GM23338 (cell line): ENCODE data around the gene UNC13D. TPM values are rescaled to one million over a fixed set of nuclear protein-coding genes. Genes with fewer than 3 reads are reported as not detected.

Experiments
- ATAC-seq: fragments of 200-7000 bp; cut with Tn5 transposase; 3 replicates; pipeline ENCODE4 v1.9.1; 2020
- DNase-seq: peaks from one replicate; pipeline ENCODE4 v3.0.0-alpha.2; 2015; ENCODE audit warnings: low spot score
- H2AFZ ChIP-seq: fragments of 200-600 bp; sonication (generic); 2 replicates; pipeline ENCODE4 v1.8.0; 2016; ENCODE audit warnings: antibody characterized with exemption, mild to moderate bottlenecking, moderate library complexity
- H3F3A ChIP-seq: fragments of 200-600 bp; sonication (generic); replicated peaks from 2 replicates; pipeline ENCODE4 v1.8.0; 2017; ENCODE audit warnings: antibody characterized with exemption, mixed run types, low read depth
- H3K27ac ChIP-seq: fragments of 200-600 bp; sonication (generic); 2 replicates; pipeline ENCODE4 v1.6.1; 2016; ENCODE audit warnings: low read depth
- H3K27me3 ChIP-seq: fragments of 200-600 bp; sonication (generic); 2 replicates; pipeline ENCODE4 v1.8.0; 2016; ENCODE audit warnings: mild to moderate bottlenecking, mixed run types, moderate library complexity; ENCODE audit not compliant: insufficient read depth
- H3K36me3 ChIP-seq: fragments of 200-600 bp; sonication (generic); 2 replicates; pipeline ENCODE4 v1.8.0; 2016; ENCODE audit warnings: mild to moderate bottlenecking; ENCODE audit not compliant: insufficient read depth
- H3K4me1 ChIP-seq: fragments of 200-600 bp; sonication (generic); 2 replicates; pipeline ENCODE4 v1.8.0; 2016; ENCODE audit warnings: mild to moderate bottlenecking, moderate library complexity; ENCODE audit not compliant: insufficient read depth
- H3K4me2 ChIP-seq: fragments of 200-600 bp; sonication (generic); 2 replicates; pipeline ENCODE4 v1.7.1; 2017; ENCODE audit warnings: mixed run types
- H3K4me3 ChIP-seq: fragments of 200-600 bp; sonication (generic); 2 replicates; pipeline ENCODE4 v1.6.1; 2016; ENCODE audit warnings: mixed run types
- H3K79me2 ChIP-seq: fragments of 200-600 bp; sonication (generic); replicated peaks from 2 replicates; pipeline ENCODE4 v1.8.0; 2017; ENCODE audit warnings: mild to moderate bottlenecking; ENCODE audit not compliant: insufficient read depth
- H3K9me2 ChIP-seq: fragments of 200-600 bp; sonication (generic); 2 replicates; pipeline ENCODE4 v1.8.0; 2017; ENCODE audit not compliant: insufficient read depth
- H4K20me1 ChIP-seq: fragments of 200-600 bp; sonication (generic); replicated peaks from 2 replicates; pipeline ENCODE4 v1.8.0; 2017; ENCODE audit warnings: mild to moderate bottlenecking; ENCODE audit not compliant: insufficient read depth
- H3K27ac Mint-ChIP-seq: 2 replicates; pipeline ENCODE4 v1.8.0; 2020; ENCODE audit warnings: inconsistent platforms, mild to moderate bottlenecking, moderate library complexity, mixed read lengths
- H3K27me3 Mint-ChIP-seq: 3 replicates; pipeline ENCODE4 v1.8.0; 2022; ENCODE audit warnings: low read depth, mild to moderate bottlenecking, moderate library complexity, mixed read lengths, inconsistent platforms; ENCODE audit not compliant: insufficient read depth, poor library complexity
- H3K36me3 Mint-ChIP-seq: 3 replicates; pipeline ENCODE4 v1.8.0; 2021; ENCODE audit warnings: low read depth, mild to moderate bottlenecking, inconsistent platforms, moderate library complexity, mixed read lengths
- H3K4me1 Mint-ChIP-seq: 3 replicates; pipeline ENCODE4 v1.8.0; 2020; ENCODE audit warnings: mild to moderate bottlenecking, inconsistent platforms, mixed read lengths
- H3K4me3 Mint-ChIP-seq: 3 replicates; pipeline ENCODE4 v1.8.0; 2021; ENCODE audit warnings: moderate library complexity, mild to moderate bottlenecking, inconsistent platforms, mixed read lengths
- H3K9me3 Mint-ChIP-seq: 3 replicates; pipeline ENCODE4 v1.8.0; 2020; ENCODE audit warnings: moderate library complexity, mild to moderate bottlenecking, inconsistent platforms, mixed read lengths
- CREB1 ChIP-seq: fragments of 250-450 bp; sonication (Bioruptor Pico); IDR thresholded peaks from 2 replicates; pipeline ENCODE4 v1.5.0; 2020; ENCODE audit warnings: low read depth, mild to moderate bottlenecking, moderate library complexity
- CTCF ChIP-seq, 2 experiments: fragments of 200-600 bp in 1 of 2; sonication (generic) in 1 of 2; conservative IDR thresholded peaks; 2 replicates each; pipeline versions ENCODE4 v1.5.1 to v1.6.1; 2016 to 2017; ENCODE audit warnings: antibody characterized with exemption in 2 of 2, low read depth in 2 of 2, mild to moderate bottlenecking in 2 of 2, moderate library complexity in 1 of 2
- ETS1 ChIP-seq: IDR thresholded peaks from 2 replicates; pipeline ENCODE4 v1.6.1; 2016; ENCODE audit warnings: antibody characterized with exemption
- EZH2phosphoT487 ChIP-seq: fragments of 200-600 bp; sonication (generic); IDR thresholded peaks from one replicate; pipeline ENCODE4 v1.8.1; 2018; ENCODE audit warnings: antibody characterized with exemption; ENCODE audit not compliant: unreplicated experiment
- NANOG ChIP-seq: IDR thresholded peaks from 2 replicates; pipeline ENCODE4 v1.6.1; 2016; ENCODE audit warnings: antibody characterized with exemption, borderline replicate concordance
- REST ChIP-seq: IDR thresholded peaks from one replicate; pipeline ENCODE4 v1.6.1; 2018; ENCODE audit warnings: antibody characterized with exemption; ENCODE audit not compliant: unreplicated experiment
- STAT1 ChIP-seq: IDR thresholded peaks from one replicate; pipeline ENCODE4 v1.6.1; 2016; ENCODE audit warnings: antibody characterized with exemption; ENCODE audit not compliant: unreplicated experiment
- ZNF114 ChIP-seq: fragments of 250-450 bp; sonication (Bioruptor Pico); IDR thresholded peaks from 2 replicates; pipeline ENCODE4 v1.5.0; 2020; ENCODE audit warnings: mild to moderate bottlenecking, moderate library complexity
- ZNF331 ChIP-seq: fragments of 250-450 bp; sonication (Bioruptor Pico); IDR thresholded peaks from 2 replicates; pipeline ENCODE4 v1.5.0; 2020; ENCODE audit warnings: low read depth, mild to moderate bottlenecking, moderate library complexity
- polyA plus RNA-seq: library from polyadenylated mRNA; unstranded; fragments of >200 nt; fragmentation: Nextera tagmentation; extraction: Ambion mirVana; gene quantifications from 2 replicates; pipeline ENCODE4 v1.2.1, GENCODE V29; 2016
- total RNA-seq: library from RNA; depleted of rRNA; stranded (reverse); fragments of >200 nt; shearing (Covaris generic); gene quantifications from 2 replicates; pipeline ENCODE4 v1.2.3, GENCODE V29; 2014

UNC13D gene
- total and polyA plus RNA-seq, 2 experiments from 2014 or later = 5.9 to 10.8 TPM

- Histone ChIP-seq H3K4me2 (no peak overlapping the region), H4K20me1 (peaks cover 5% of the 10 kb centered on the region), H3K9me2 (no peaks in the 10 kb centered on the region), H3K27me3 (no peaks in the 10 kb centered on the region), H3K4me1 (no peaks in the 10 kb centered on the region), H3F3A (no peaks in the 10 kb centered on the region; the same call in 1 of the 2 replicates), H2AFZ (no peak overlapping the region), H3K36me3 (no peaks in the 10 kb centered on the region), H3K27ac (no peak overlapping the region), H3K4me3 (no peak overlapping the region), H3K79me2 (peaks cover 23% of the 10 kb centered on the region)
- peaks cover 15% of the 10 kb centered on the region for H3K27me3 Mint-ChIP-seq
- H3K4me1 Mint-ChIP-seq = no peaks in the 10 kb centered on the region
- ATAC-seq = no peak
- H3K9me3 Mint-ChIP-seq = no peaks in the 10 kb centered on the region; the same call in 2 of the 3 replicates
- no peak for TF ChIP-seq ZNF114 (CRISPR knock-in tag)
- no peak for TF ChIP-seq ZNF331 (CRISPR knock-in tag)
- TF ChIP-seq CTCF (conservative IDR thresholded peaks at IDR 0.05; ENCODE audit: low read depth in 2 of 2) = no peak
- TF ChIP-seq EZH2phosphoT487 = no peak
- TF ChIP-seq NANOG = no peak
- no peak for TF ChIP-seq REST
- no peak for TF ChIP-seq CREB1 (CRISPR knock-in tag)
- no peak for TF ChIP-seq STAT1
- TF ChIP-seq ETS1 = no peak
- peaks cover 21% of the 10 kb centered on the region for H3K36me3 Mint-ChIP-seq
- no peak overlapping the region for H3K27ac Mint-ChIP-seq
- no peak for DNase-seq
- no peak overlapping the region for H3K4me3 Mint-ChIP-seq
Measured at GRCh38 chr17:75808905-75809621, 35.1 kb downstream of the UNC13D start.
